Gastroesophageal sphincter (tissue), 4 donors: Measurements from ENCODE around the gene ZNF195. TPM values are rescaled to one million over a fixed set of nuclear protein-coding genes. Genes with fewer than 3 reads are reported as not detected.
"Not testable (repeated sequence)": the region's sequence is repeated elsewhere in the genome, so short reads cannot be mapped to it uniquely, and the experiment has no call there.

Experiments used
- ATAC-seq: fragments of 150-250 bp; one replicate; pipeline ENCODE4 v1.9.1; 2016; ENCODE audit warnings: mild to moderate bottlenecking, moderate library complexity
- H3K27ac ChIP-seq, 4 donors: fragments of 200-600 bp; sonication (generic) in 3 of 4; 1 replicate in 3 of 4; 2 replicates in 1 of 4; pipeline ENCODE4 v1.5.1; 2016 to 2019
- H3K27me3 ChIP-seq: fragments of 200-600 bp; sonication (generic); one replicate; pipeline ENCODE4 v1.5.1; 2019
- H3K36me3 ChIP-seq, 2 donors: fragments of 200-600 bp; sonication (generic); one replicate each; pipeline ENCODE4 v1.5.1; 2019; ENCODE audit warnings: control low read depth in 1 of 2
- H3K4me1 ChIP-seq, 3 donors: fragments of 200-600 bp; sonication (generic); 1 replicate in 2 of 3; 2 replicates in 1 of 3; pipeline ENCODE4 v1.5.1; 2016 to 2019; ENCODE audit warnings: control low read depth in 2 of 3
- H3K4me3 ChIP-seq, 2 donors: fragments of 200-600 bp; sonication (generic); one replicate each; pipeline ENCODE4 v1.5.1; 2019; ENCODE audit warnings: mild to moderate bottlenecking in 1 of 2, moderate library complexity in 1 of 2
- H3K9me3 ChIP-seq, 3 donors: fragments of 200-600 bp; sonication (generic); one replicate each; pipeline ENCODE4 v1.5.1; 2017 to 2019; ENCODE audit warnings: control low read depth in 2 of 3
- CTCF ChIP-seq, 4 experiments: fragments of 200-600 bp in 2 of 4; fragments of 450-650 bp in 2 of 4; sonication (generic) in 1 of 4; IDR thresholded peaks; one replicate each; pipeline ENCODE4 v1.5.1; 2017 to 2019; ENCODE audit warnings: antibody characterized with exemption in 4 of 4, mild to moderate bottlenecking in 2 of 4, moderate library complexity in 2 of 4
- EP300 ChIP-seq: sonication (generic); formaldehyde crosslinking; IDR thresholded peaks from one replicate; pipeline ENCODE4 v1.6.1; 2017; ENCODE audit warnings: antibody characterized with exemption, mild to moderate bottlenecking
- POLR2A ChIP-seq, 2 donors: fragments of 450-650 bp; IDR thresholded peaks; one replicate each; pipeline ENCODE4 v1.6.1; 2017; ENCODE audit warnings: antibody characterized with exemption in 2 of 2, mild to moderate bottlenecking in 2 of 2, moderate library complexity in 1 of 2
- POLR2AphosphoS5 ChIP-seq: sonication (generic); formaldehyde crosslinking; IDR thresholded peaks from one replicate; pipeline ENCODE4 v1.6.1; 2017; ENCODE audit warnings: antibody characterized with exemption
- WGBS, 2 donors: methylation state at CpG; one replicate each; pipeline ENCODE4 v1.1.5; 2018; ENCODE audit warnings: low coverage in 1 of 2; 5-methylcytosine and 5-hydroxymethylcytosine counted together
- total RNA-seq, 4 donors: library from RNA; depleted of rRNA; stranded (reverse); fragments of >200 nt; gene quantifications; one replicate each; pipeline ENCODE4 v1.1.0, GENCODE V29; 2016

ZNF195 gene
- total RNA-seq, 4 donors from 2014 or later = 7.9 to 19.9 (median 12.6) TPM

- WGBS, 2 donors = 83% methylated on average over 1 of the region's 1 CpG; no CpG with 5 or more reads in 1 of the 2 donors
- Histone ChIP-seq H3K36me3 (no peaks in the 10 kb centered on the region), H3K27me3 (peaks cover 24% of the 10 kb centered on the region), H3K4me1 (no peaks in the 10 kb centered on the region), H3K9me3 (no peaks in the 10 kb centered on the region), H3K4me3 (no peak overlapping the region), H3K27ac (no peak overlapping the region)
- no peak for ATAC-seq
- no peak for TF ChIP-seq CTCF (IDR thresholded peaks at IDR 0.05)
- no peak for TF ChIP-seq POLR2A (IDR thresholded peaks at IDR 0.05)
- TF ChIP-seq POLR2AphosphoS5 = no peak
Observed at GRCh38 chr11:3339340-3339624, 39.7 kb downstream of the ZNF195 start.

- no peak for TF ChIP-seq EP300
- TF ChIP-seq POLR2AphosphoS5 = no peak
- TF ChIP-seq CTCF (IDR thresholded peaks at IDR 0.05) = no peak
- no peak for TF ChIP-seq POLR2A (IDR thresholded peaks at IDR 0.05)
- Histone ChIP-seq H3K9me3 (no peaks in the 10 kb centered on the region), H3K36me3 (no peaks in the 10 kb centered on the region), H3K27me3 (peaks cover 24% of the 10 kb centered on the region), H3K4me3 (no peak overlapping the region), H3K27ac (no peak overlapping the region), H3K4me1 (no peaks in the 10 kb centered on the region)
- 67 to 78% methylated on average over 4 to 7 of the region's 7 CpGs for WGBS, 2 donors
- no peak for ATAC-seq
Observed at GRCh38 chr11:3338569-3339339, 40.2 kb downstream of the ZNF195 start.

GRCh38 chr11:3336420-3336819 lies 42.5 kb downstream of the ZNF195 start:
- H3K36me3 ChIP-seq, H3K9me3 ChIP-seq, H3K4me1 ChIP-seq, ATAC-seq, H3K4me3 ChIP-seq, H3K27ac ChIP-seq: not testable (repeated sequence)
- H3K27me3 ChIP-seq = peaks cover 24% of the 10 kb centered on the region
- no CpG with 5 or more reads among the region's 10 CpGs for WGBS, 2 donors

- not testable (repeated sequence) for H3K27me3 ChIP-seq, H3K4me3 ChIP-seq, H3K27ac ChIP-seq, H3K36me3 ChIP-seq, H3K4me1 ChIP-seq, H3K9me3 ChIP-seq, ATAC-seq
- WGBS, 2 donors = no CpG with 5 or more reads among the region's 8 CpGs
Observed at GRCh38 chr11:3333157-3333556, 45.8 kb downstream of the ZNF195 start.

- not testable (repeated sequence) for ATAC-seq, H3K4me1 ChIP-seq, H3K27ac ChIP-seq, H3K4me3 ChIP-seq, H3K27me3 ChIP-seq, H3K9me3 ChIP-seq, H3K36me3 ChIP-seq
- WGBS, 2 donors = no CpG with 5 or more reads among the region's 3 CpGs
Observed at GRCh38 chr11:3331078-3331477, 47.9 kb downstream of the ZNF195 start.

- not testable (repeated sequence) for H3K27me3 ChIP-seq, H3K4me1 ChIP-seq, H3K4me3 ChIP-seq, H3K36me3 ChIP-seq, H3K9me3 ChIP-seq, ATAC-seq, H3K27ac ChIP-seq
- WGBS, 2 donors = no CpG with 5 or more reads among the region's 12 CpGs
Observed at GRCh38 chr11:3330064-3330463, 48.9 kb downstream of the ZNF195 start.

GRCh38 chr11:3328503-3328902 lies 50.4 kb downstream of the ZNF195 start:
- not testable (repeated sequence) for H3K4me1 ChIP-seq, H3K27me3 ChIP-seq, H3K4me3 ChIP-seq, H3K36me3 ChIP-seq, ATAC-seq, H3K27ac ChIP-seq, H3K9me3 ChIP-seq
- no CpG with 5 or more reads among the region's 4 CpGs for WGBS, 2 donors

GRCh38 chr11:3326450-3326849 lies 52.5 kb downstream of the ZNF195 start:
- not testable (repeated sequence) for H3K4me1 ChIP-seq, H3K27me3 ChIP-seq, H3K9me3 ChIP-seq, ATAC-seq, H3K27ac ChIP-seq, H3K36me3 ChIP-seq, H3K4me3 ChIP-seq
- WGBS, 2 donors = no CpG with 5 or more reads among the region's 13 CpGs

- not testable (repeated sequence) for H3K36me3 ChIP-seq, H3K9me3 ChIP-seq, H3K4me1 ChIP-seq, H3K27ac ChIP-seq, H3K4me3 ChIP-seq, H3K27me3 ChIP-seq, ATAC-seq
- WGBS, 2 donors = 83% methylated on average over 1 of the region's 3 CpGs; no CpG with 5 or more reads in 1 of the 2 donors
Observed at GRCh38 chr11:3324724-3325123, 54.2 kb downstream of the ZNF195 start.
